HepG2 (cell line): Measurements from ENCODE around the gene DMTF1. TPM values are rescaled to one million over a fixed set of nuclear protein-coding genes. Genes with fewer than 3 reads are reported as not detected.
A peak's percentile ranks its signal among the peaks of the same experiment; 100 is the strongest.

Source experiments
- BCL3 ChIP-seq: sonication (generic); formaldehyde crosslinking; IDR thresholded peaks from 2 replicates; pipeline ENCODE4 v1.5.1; 2020; ENCODE audit warnings: mild to moderate bottlenecking, missing genetic modification reagents, moderate library complexity
- CSRNP2 ChIP-seq: sonication (generic); formaldehyde crosslinking; conservative IDR thresholded peaks from 2 replicates; pipeline ENCODE4 v1.8.0; 2022; ENCODE audit warnings: low read depth, missing genetic modification reagents
- DZIP1 ChIP-seq: sonication (generic); formaldehyde crosslinking; IDR thresholded peaks from 2 replicates; pipeline ENCODE4 v1.5.0; 2020; ENCODE audit warnings: mild to moderate bottlenecking, missing genetic modification reagents
- EHMT2 ChIP-seq: fragments of 200-600 bp; sonication (generic); IDR thresholded peaks from 2 replicates; pipeline ENCODE4 v1.7.0; 2017; ENCODE audit warnings: antibody characterized with exemption, low read depth, low read length, borderline replicate concordance
- ELK4 ChIP-seq: sonication (generic); formaldehyde crosslinking; IDR thresholded peaks from 2 replicates; pipeline ENCODE4 v1.9.0; 2021; ENCODE audit warnings: missing genetic modification reagents, borderline replicate concordance
- FIP1L1 ChIP-seq: fragments of 200-400 bp; formaldehyde crosslinking; IDR thresholded peaks from 2 replicates; pipeline ENCODE4 v1.6.1; 2018; ENCODE audit warnings: low read depth, mild to moderate bottlenecking, low read length, moderate library complexity, borderline replicate concordance; ENCODE audit not compliant: insufficient read depth
- HES4 ChIP-seq: sonication (generic); formaldehyde crosslinking; IDR thresholded peaks from 2 replicates; pipeline ENCODE4 v1.9.0; 2021; ENCODE audit warnings: mild to moderate bottlenecking, missing genetic modification reagents, borderline replicate concordance
- HOXA3 ChIP-seq: sonication (generic); formaldehyde crosslinking; IDR thresholded peaks from 2 replicates; pipeline ENCODE4 v1.5.0; 2020; ENCODE audit warnings: missing genetic modification reagents
- MAX ChIP-seq: IDR thresholded peaks from 2 replicates; pipeline ENCODE4 v1.6.1; 2012; ENCODE audit warnings: inconsistent platforms
- NFRKB ChIP-seq: fragments of 450-650 bp; IDR thresholded peaks from 2 replicates; pipeline ENCODE4 v1.6.1; 2017
- PITX1 ChIP-seq: sonication (generic); formaldehyde crosslinking; IDR thresholded peaks from 2 replicates; pipeline ENCODE4 v1.5.1; 2020; ENCODE audit warnings: mild to moderate bottlenecking, missing genetic modification reagents
- SMAD1 ChIP-seq: sonication (generic); formaldehyde crosslinking; IDR thresholded peaks from 2 replicates; pipeline ENCODE4 v1.4.0; 2020; ENCODE audit warnings: missing genetic modification reagents, low read depth, mild to moderate bottlenecking, borderline replicate concordance
- SRSF9 ChIP-seq: fragments of 200-400 bp; formaldehyde crosslinking; IDR thresholded peaks from 2 replicates; pipeline ENCODE4 v1.6.1; 2018; ENCODE audit warnings: borderline replicate concordance, mild to moderate bottlenecking, low read depth, low read length; ENCODE audit not compliant: insufficient read depth, poor library complexity, severe bottlenecking
- TFDP2 ChIP-seq: sonication (generic); formaldehyde crosslinking; IDR thresholded peaks from 2 replicates; pipeline ENCODE4 v1.4.0; 2020; ENCODE audit warnings: missing genetic modification reagents
- TOE1 ChIP-seq: sonication (generic); formaldehyde crosslinking; IDR thresholded peaks from 2 replicates; pipeline ENCODE4 v1.4.0; 2020; ENCODE audit warnings: mild to moderate bottlenecking, missing genetic modification reagents
- ZNF138 ChIP-seq: sonication (generic); formaldehyde crosslinking; IDR thresholded peaks from 2 replicates; pipeline ENCODE4 v1.5.0; 2020; ENCODE audit warnings: mild to moderate bottlenecking, low read depth, missing genetic modification reagents
- ZNF572 ChIP-seq: sonication (generic); formaldehyde crosslinking; IDR thresholded peaks from 2 replicates; pipeline ENCODE4 v1.5.1; 2020; ENCODE audit warnings: mild to moderate bottlenecking, missing genetic modification reagents
- ZNF605 ChIP-seq: sonication (generic); formaldehyde crosslinking; IDR thresholded peaks from 2 replicates; pipeline ENCODE4 v1.8.0; 2022; ENCODE audit warnings: mild to moderate bottlenecking, missing genetic modification reagents
- ZNF878 ChIP-seq: sonication (generic); formaldehyde crosslinking; IDR thresholded peaks from 2 replicates; pipeline ENCODE4 v1.8.1; 2023; ENCODE audit warnings: mild to moderate bottlenecking, missing genetic modification reagents, moderate library complexity
- ZNF891 ChIP-seq: sonication (generic); formaldehyde crosslinking; IDR thresholded peaks from 2 replicates; pipeline ENCODE4 v1.5.0; 2020; ENCODE audit warnings: mild to moderate bottlenecking, missing genetic modification reagents
- polyA plus RNA-seq, 8 experiments: library from polyadenylated mRNA; depleted of rRNA in 3 of 8; stranded (reverse) in 7 of 8; unstranded in 1 of 8; fragments of >200 nt; fragmentation: Illumina TruSeq in 4 of 8; extraction: Trizol in 4 of 8; gene quantifications; 2 replicates each; pipeline versions ENCODE4 v1.2.1 to v1.2.3, GENCODE V29; 2011 to 2016; ENCODE audit warnings: low read depth in 4 of 8, missing spikeins in 1 of 8, mixed read lengths in 1 of 8; ENCODE audit not compliant: insufficient read depth in 1 of 8
- total RNA-seq, 5 experiments: library from RNA; depleted of rRNA; stranded (reverse); fragments of >200 nt; fragmentation: Illumina TruSeq; extraction: Trizol; gene quantifications; 2 replicates each; pipeline ENCODE4 v1.2.3, GENCODE V29; 2016; ENCODE audit warnings: low read depth in 1 of 5

The DMTF1 gene
- total and polyA plus RNA-seq, 2 of the 13 experiments (the other 11 are each of a cell fraction or from before 2014, with no cell fraction given), result 45.8 to 132 TPM

- TF ChIP-seq DZIP1 (CRISPR knock-in tag) (peak; percentile 90), HES4 (no peak; the same call in 1 of the 2 replicates), HOXA3 (0 out of 2 replicates have a peak, but pooled peaks have one; percentile 34), EHMT2 (no peak), SRSF9 (no peak), CSRNP2 (CRISPR knock-in tag) (no peak), ZNF572 (CRISPR knock-in tag) (no peak), TOE1 (CRISPR knock-in tag) (no peak), MAX (peak; percentile 58), ELK4 (CRISPR knock-in tag) (no peak), ZNF605 (peak; percentile 83), ZNF891 (CRISPR knock-in tag) (peak; percentile 63; the same call in 1 of the 2 replicates), ZNF138 (no peak; the same call in 1 of the 2 replicates), FIP1L1 (no peak), TFDP2 (CRISPR knock-in tag) (peak; percentile 50; the same call in 1 of the 2 replicates), SMAD1 (CRISPR knock-in tag) (0 out of 2 replicates have a peak, but pooled peaks have one; percentile 59), ZNF878 (CRISPR knock-in tag) (0 out of 2 replicates have a peak, but pooled peaks have one; percentile 49), NFRKB (no peak), BCL3 (no peak; the same call in 1 of the 2 replicates), PITX1 (CRISPR knock-in tag) (no peak)
These were observed 67.9 kb downstream of the DMTF1 start (continued) for GRCh38 chr7:87220026-87220733.
